Measurements from ENCODE around the gene MZF1.

MZF1 gene

GRCh38 chr19:58554494-58555368 is 18.4 kb downstream of the MZF1 start, which contains the start of gene CHMP2A (continued):
- no peak; the same call in 1 of the 2 replicates for TF ChIP-seq ZBTB44 (tag by site-specific recombination; IDR thresholded peaks at IDR 0.05)
- TF ChIP-seq, protein P1, sequence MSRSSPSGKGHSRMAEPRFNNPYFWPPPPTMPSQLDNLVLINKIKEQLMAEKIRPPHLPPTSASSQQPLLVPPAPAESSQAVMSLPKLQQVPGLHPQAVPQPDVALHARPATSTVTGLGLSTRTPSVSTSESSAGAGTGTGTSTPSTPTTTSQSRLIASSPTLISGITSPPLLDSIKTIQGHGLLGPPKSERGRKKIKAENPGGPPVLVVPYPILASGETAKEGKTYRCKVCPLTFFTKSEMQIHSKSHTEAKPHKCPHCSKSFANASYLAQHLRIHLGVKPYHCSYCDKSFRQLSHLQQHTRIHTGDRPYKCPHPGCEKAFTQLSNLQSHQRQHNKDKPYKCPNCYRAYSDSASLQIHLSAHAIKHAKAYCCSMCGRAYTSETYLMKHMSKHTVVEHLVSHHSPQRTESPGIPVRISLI (tag by site-specific recombination; IDR thresholded peaks at IDR 0.05): no peak
- TF ChIP-seq ZNF670 (tag by site-specific recombination; IDR thresholded peaks at IDR 0.05; ENCODE audit: low read depth): no peak
- TF ChIP-seq ZNF112 (tag by site-specific recombination; IDR thresholded peaks at IDR 0.05): no peak
- peak; percentile 60; the same call in 1 of the 2 replicates for TF ChIP-seq ZNF24 (tag by site-specific recombination; IDR thresholded peaks at IDR 0.05)
- no peak for TF ChIP-seq HOXA7 (CRISPR knock-in tag; IDR thresholded peaks at IDR 0.05; ENCODE audit: borderline replicate concordance)
- TF ChIP-seq ZFHX2 (tag by site-specific recombination; conservative IDR thresholded peaks at IDR 0.05): no peak
- TF ChIP-seq, protein P2, sequence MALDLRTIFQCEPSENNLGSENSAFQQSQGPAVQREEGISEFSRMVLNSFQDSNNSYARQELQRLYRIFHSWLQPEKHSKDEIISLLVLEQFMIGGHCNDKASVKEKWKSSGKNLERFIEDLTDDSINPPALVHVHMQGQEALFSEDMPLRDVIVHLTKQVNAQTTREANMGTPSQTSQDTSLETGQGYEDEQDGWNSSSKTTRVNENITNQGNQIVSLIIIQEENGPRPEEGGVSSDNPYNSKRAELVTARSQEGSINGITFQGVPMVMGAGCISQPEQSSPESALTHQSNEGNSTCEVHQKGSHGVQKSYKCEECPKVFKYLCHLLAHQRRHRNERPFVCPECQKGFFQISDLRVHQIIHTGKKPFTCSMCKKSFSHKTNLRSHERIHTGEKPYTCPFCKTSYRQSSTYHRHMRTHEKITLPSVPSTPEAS (tag by site-specific recombination; IDR thresholded peaks at IDR 0.05): no peak; the same call in 1 of the 2 replicates
- no peak for TF ChIP-seq EGR2 (tag by site-specific recombination; IDR thresholded peaks at IDR 0.05; ENCODE audit: low read depth)
- TF ChIP-seq ZBTB1 (tag by site-specific recombination; IDR thresholded peaks at IDR 0.05): no peak
- no peak for TF ChIP-seq ZSCAN18 (tag by site-specific recombination; IDR thresholded peaks at IDR 0.05)
- no peak for TF ChIP-seq ZNF23 (tag by site-specific recombination; IDR thresholded peaks at IDR 0.05; ENCODE audit: borderline replicate concordance)
- peak; percentile 60; the same call in 1 of the 2 replicates for TF ChIP-seq ZNF777 (tag by site-specific recombination; IDR thresholded peaks at IDR 0.05; ENCODE audit: borderline replicate concordance)
- TF ChIP-seq ZNF335 (tag by site-specific recombination; conservative IDR thresholded peaks at IDR 0.05): peak; percentile 80; the same call in 1 of the 2 replicates
- TF ChIP-seq, protein P3, sequence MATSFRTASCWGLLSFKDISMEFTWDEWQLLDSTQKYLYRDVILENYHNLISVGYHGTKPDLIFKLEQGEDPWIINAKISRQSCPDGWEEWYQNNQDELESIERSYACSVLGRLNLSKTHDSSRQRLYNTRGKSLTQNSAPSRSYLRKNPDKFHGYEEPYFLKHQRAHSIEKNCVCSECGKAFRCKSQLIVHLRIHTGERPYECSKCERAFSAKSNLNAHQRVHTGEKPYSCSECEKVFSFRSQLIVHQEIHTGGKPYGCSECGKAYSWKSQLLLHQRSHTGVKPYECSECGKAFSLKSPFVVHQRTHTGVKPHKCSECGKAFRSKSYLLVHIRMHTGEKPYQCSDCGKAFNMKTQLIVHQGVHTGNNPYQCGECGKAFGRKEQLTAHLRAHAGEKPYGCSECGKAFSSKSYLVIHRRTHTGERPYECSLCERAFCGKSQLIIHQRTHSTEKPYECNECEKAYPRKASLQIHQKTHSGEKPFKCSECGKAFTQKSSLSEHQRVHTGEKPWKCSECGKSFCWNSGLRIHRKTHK (tag by site-specific recombination; IDR thresholded peaks at IDR 0.05): no peak
- no peak for TF ChIP-seq ZNF776 (tag by site-specific recombination; IDR thresholded peaks at IDR 0.05; ENCODE audit: borderline replicate concordance)
- TF ChIP-seq ZNF621 (tag by site-specific recombination; IDR thresholded peaks at IDR 0.05): no peak
- TF ChIP-seq ZBTB21 (tag by site-specific recombination; IDR thresholded peaks at IDR 0.05): peak; percentile 98
- peak; percentile 75; the same call in 1 of the 2 replicates for TF ChIP-seq ZNF561 (tag by site-specific recombination; IDR thresholded peaks at IDR 0.05; ENCODE audit: borderline replicate concordance)
- no peak for TF ChIP-seq ZNF138 (tag by site-specific recombination; IDR thresholded peaks at IDR 0.05; ENCODE audit: borderline replicate concordance)
- TF ChIP-seq ZNF571 (tag by site-specific recombination; IDR thresholded peaks at IDR 0.05): no peak
- TF ChIP-seq ZFP37 (tag by site-specific recombination; IDR thresholded peaks at IDR 0.05): peak; percentile 86
- TF ChIP-seq ZNF555 (tag by site-specific recombination; conservative IDR thresholded peaks at IDR 0.05): no peak
- TF ChIP-seq MYNN (tag by site-specific recombination; IDR thresholded peaks at IDR 0.05; ENCODE audit: borderline replicate concordance): no peak
- TF ChIP-seq ZNF391 (tag by site-specific recombination; IDR thresholded peaks at IDR 0.05; ENCODE audit: borderline replicate concordance, low read depth): peak; percentile 72; the same call in 1 of the 2 replicates
- no peak for TF ChIP-seq ZNF146 (tag by site-specific recombination; IDR thresholded peaks at IDR 0.05)
- no peak for TF ChIP-seq ZNF184 (tag by site-specific recombination; IDR thresholded peaks at IDR 0.05)
- TF ChIP-seq ZNF350 (tag by site-specific recombination; IDR thresholded peaks at IDR 0.05): no peak
- TF ChIP-seq, protein P4, sequence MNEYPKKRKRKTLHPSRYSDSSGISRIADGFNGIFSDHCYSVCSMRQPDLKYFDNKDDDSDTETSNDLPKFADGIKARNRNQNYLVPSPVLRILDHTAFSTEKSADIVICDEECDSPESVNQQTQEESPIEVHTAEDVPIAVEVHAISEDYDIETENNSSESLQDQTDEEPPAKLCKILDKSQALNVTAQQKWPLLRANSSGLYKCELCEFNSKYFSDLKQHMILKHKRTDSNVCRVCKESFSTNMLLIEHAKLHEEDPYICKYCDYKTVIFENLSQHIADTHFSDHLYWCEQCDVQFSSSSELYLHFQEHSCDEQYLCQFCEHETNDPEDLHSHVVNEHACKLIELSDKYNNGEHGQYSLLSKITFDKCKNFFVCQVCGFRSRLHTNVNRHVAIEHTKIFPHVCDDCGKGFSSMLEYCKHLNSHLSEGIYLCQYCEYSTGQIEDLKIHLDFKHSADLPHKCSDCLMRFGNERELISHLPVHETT (tag by site-specific recombination; IDR thresholded peaks at IDR 0.05): peak; percentile 75
- no peak for TF ChIP-seq ZNF239 (tag by site-specific recombination; IDR thresholded peaks at IDR 0.05)
- no peak for TF ChIP-seq ZNF202 (tag by site-specific recombination; IDR thresholded peaks at IDR 0.05; ENCODE audit: borderline replicate concordance)
